Pancreas (tissue), 10 donors: ENCODE results near the gene MAP3K8. TPM values are rescaled to one million over a fixed set of nuclear protein-coding genes. Genes with fewer than 3 reads are reported as not detected.
A peak's percentile ranks its signal among the peaks of the same experiment; 100 is the strongest.

Source experiments
- ATAC-seq, 4 donors: fragments of 200-7000 bp; cut with Tn5 transposase; one replicate each; pipeline versions ENCODE4 v1.8.0 to v1.9.1; 2020; ENCODE audit warnings: mild to moderate bottlenecking in 4 of 4, moderate library complexity in 4 of 4
- DNase-seq, 6 donors: peaks; one replicate each; pipeline ENCODE4 v3.0.0-alpha.2; 2020
- FAIRE-seq: peaks from 2 replicates; lab custom pipeline; 2012; peaks lifted over from hg19 to GRCh38; lab: Jason Lieb, UNC
- H3K27ac ChIP-seq, 4 donors: fragments of 200-600 bp; sonication (generic); 1 replicate in 3 of 4; 2 replicates in 1 of 4; pipeline versions ENCODE4 v1.5.0 to v1.8.0; 2020
- H3K27me3 ChIP-seq, 4 donors: fragments of 200-600 bp; one replicate each; pipeline ENCODE4 v1.8.0; 2021
- H3K36me3 ChIP-seq, 3 donors: fragments of 200-600 bp; sonication (generic) in 1 of 3; one replicate each; pipeline versions ENCODE4 v1.5.0 to v1.8.0; 2020 to 2021
- H3K4me1 ChIP-seq, 3 donors: fragments of 200-600 bp; one replicate each; pipeline ENCODE4 v1.8.0; 2021
- H3K4me3 ChIP-seq, 4 donors: fragments of 200-600 bp; sonication (generic) in 2 of 4; one replicate each; pipeline versions ENCODE4 v1.5.0 to v1.8.0; 2020 to 2021
- H3K9me3 ChIP-seq, 4 donors: fragments of 200-600 bp; one replicate each; pipeline ENCODE4 v1.8.0; 2021
- CTCF ChIP-seq, 4 donors: fragments of 200-600 bp; sonication (generic) in 3 of 4; IDR thresholded peaks; one replicate each; pipeline versions ENCODE4 v1.5.0 to v1.8.0; 2021; ENCODE audit warnings: antibody characterized with exemption in 4 of 4
- WGBS, 2 donors: extraction: QIAGEN DNeasy Blood & Tissue Kit; methylation state at CpG; one replicate each; pipeline ENCODE4 v1.1.7; 2013; 5-methylcytosine and 5-hydroxymethylcytosine counted together
- intact Hi-C, 3 donors: fragments of 100-400 bp; cut with DNase I; formaldehyde crosslinking; loops; one replicate each; pipeline versions ENCODE4 v1.11.1 to v1.14.2; 2022
- polyA plus RNA-seq, 2 donors: library from polyadenylated mRNA; stranded (reverse); fragments of 200-250 nt; gene quantifications; one replicate each; pipeline ENCODE4 v1.2.3, GENCODE V29; 2013
- total RNA-seq, 6 donors: library from RNA; stranded (reverse); fragmentation: NEBNext Ultra II Directional in 4 of 6; extraction: Animal tissue kit (Norgen Biotek cat#: 25700) in 4 of 6; gene quantifications; one replicate each; pipeline versions ENCODE4 v1.2.1 to v1.2.4, GENCODE V29; 2021 to 2023
- donor health status: healthy with polysubstance abuse.
- donor health status: DM: no; HTN: no; CAD: no; lungs with moderate emphysema.
- donor health status: DM: no; HTN: no; CAD: no.
- donor health status: control.
- donor health status: control.
- donor health status: Bipolar disorder and iron deficiency.
- donor health status: DM: yes; HTN: yes; CAD: no.
- donor health status: DM: no; HTN: no; CAD: no.
- donor health status: DM: no; HTN: no; CAD: no.
- donor health status: DM: yes; HTN: yes; CAD: no.

The MAP3K8 gene
- total and polyA plus RNA-seq, 8 donors: 2.8 to 13.0 (median 5.3) TPM

- no peak for FAIRE-seq
- no peak for ATAC-seq
- 25 to 31% methylated on average over 1 of the region's 1 CpG for WGBS, 2 donors
Measured at GRCh38 chr10:30389543-30389942, 44.4 kb upstream of the MAP3K8 start.

GRCh38 chr10:30390207-30390606 is 43.8 kb upstream of the MAP3K8 start:
- no peaks in the 10 kb centered on the region for H3K36me3 ChIP-seq
- intact Hi-C loops: no loop called here
- FAIRE-seq: no peak
- no peaks in the 10 kb centered on the region for H3K27me3 ChIP-seq
- DNase-seq: no peak
- no peak for TF ChIP-seq CTCF (IDR thresholded peaks at IDR 0.05)
- WGBS, 2 donors: 58 to 72% methylated on average over 3 of the region's 3 CpGs
- H3K4me3 ChIP-seq: no peak overlapping the region
- H3K4me1 ChIP-seq: no peaks in the 10 kb centered on the region
- H3K9me3 ChIP-seq: no peaks in the 10 kb centered on the region
- ATAC-seq: no peak
- no peak overlapping the region for H3K27ac ChIP-seq

More at GRCh38 chr10:30389543-30389942, 44.4 kb upstream of the MAP3K8 start:
- no peak overlapping the region for H3K4me3 ChIP-seq
- H3K27ac ChIP-seq: no peak overlapping the region
- intact Hi-C loops: no loop called here
- H3K27me3 ChIP-seq: no peaks in the 10 kb centered on the region
- H3K9me3 ChIP-seq: no peaks in the 10 kb centered on the region
- H3K4me1 ChIP-seq: no peaks in the 10 kb centered on the region
- DNase-seq: no peak
- TF ChIP-seq CTCF (IDR thresholded peaks at IDR 0.05): no peak
- H3K36me3 ChIP-seq: no peaks in the 10 kb centered on the region

- no peaks in the 10 kb centered on the region for H3K27me3 ChIP-seq
- no peaks in the 10 kb centered on the region for H3K4me1 ChIP-seq
- ATAC-seq (no peak), FAIRE-seq (no peak), DNase-seq (no peak)
- no peaks in the 10 kb centered on the region for H3K36me3 ChIP-seq
- WGBS, 2 donors: 60 to 72% methylated on average over 7 of the region's 7 CpGs
- no peak overlapping the region for H3K27ac ChIP-seq
- no peak overlapping the region for H3K4me3 ChIP-seq
- no peaks in the 10 kb centered on the region for H3K9me3 ChIP-seq
- intact Hi-C loops: no loop called here
- no peak for TF ChIP-seq CTCF (IDR thresholded peaks at IDR 0.05)
Measured at GRCh38 chr10:30391266-30391665, 42.7 kb upstream of the MAP3K8 start.

GRCh38 chr10:30392564-30392990 is 41.4 kb upstream of the MAP3K8 start:
- Histone ChIP-seq H3K27ac (no peak overlapping the region), H3K4me3 (no peak overlapping the region), H3K9me3 (no peaks in the 10 kb centered on the region), H3K27me3 (no peaks in the 10 kb centered on the region), H3K36me3 (no peaks in the 10 kb centered on the region), H3K4me1 (no peaks in the 10 kb centered on the region)
- ATAC-seq: peak; percentile 95 to 100 (median 100)
- intact Hi-C loops: no loop called here
- peak; percentile 50 to 89 (median 72) for DNase-seq
- no peak for FAIRE-seq
- TF ChIP-seq CTCF (IDR thresholded peaks at IDR 0.05): peak; percentile 81 to 95 (median 90)
- 6 to 7% methylated on average over 17 of the region's 17 CpGs for WGBS, 2 donors

GRCh38 chr10:30396293-30396692 is 37.7 kb upstream of the MAP3K8 start:
- no peak overlapping the region for H3K4me3 ChIP-seq
- WGBS, 2 donors: 38 to 41% methylated on average over 3 of the region's 3 CpGs
- no peak overlapping the region for H3K27ac ChIP-seq
- FAIRE-seq (no peak), ATAC-seq (no peak), DNase-seq (no peak)
- intact Hi-C loops: loop anchor here in 1 of 3 donors (5.0 kb wide), 2 partner anchors 141 to 196 kb away; no protein-coding TSS in a partner anchor
- no peak for TF ChIP-seq CTCF (IDR thresholded peaks at IDR 0.05)
- H3K4me1 ChIP-seq: no peaks in the 10 kb centered on the region
- H3K36me3 ChIP-seq: no peaks in the 10 kb centered on the region
- no peaks in the 10 kb centered on the region for H3K9me3 ChIP-seq
- no peaks in the 10 kb centered on the region for H3K27me3 ChIP-seq
